HepG2 (cell line): ENCODE data around the gene ZNF185. TPM values are rescaled to one million over a fixed set of nuclear protein-coding genes. Genes with fewer than 3 reads are reported as not detected.

Experiments used
- AGO1 ChIP-seq: fragments of 200-400 bp; formaldehyde crosslinking; IDR thresholded peaks from 2 replicates; pipeline ENCODE4 v1.6.1; 2017; ENCODE audit warnings: mild to moderate bottlenecking, low read depth, low read length, moderate library complexity; ENCODE audit not compliant: poor library complexity, severe bottlenecking
- CCDC6 ChIP-seq: sonication (generic); formaldehyde crosslinking; IDR thresholded peaks from 2 replicates; pipeline ENCODE4 v1.8.1; 2022; ENCODE audit warnings: mild to moderate bottlenecking, missing genetic modification reagents, moderate library complexity
- CHCHD3 ChIP-seq: sonication (generic); formaldehyde crosslinking; IDR thresholded peaks from 2 replicates; pipeline ENCODE4 v1.8.0; 2022; ENCODE audit warnings: mild to moderate bottlenecking, missing genetic modification reagents, moderate library complexity
- HMG20A ChIP-seq: IDR thresholded peaks from 2 replicates; pipeline ENCODE4 v1.6.1; 2016; ENCODE audit warnings: borderline replicate concordance
- KMT2B ChIP-seq: IDR thresholded peaks from 2 replicates; pipeline ENCODE4 v1.6.1; 2016; ENCODE audit warnings: missing genetic modification reagents, missing compliant biosample characterization
- MXI1 ChIP-seq: IDR thresholded peaks from 3 replicates; pipeline ENCODE4 v1.6.1; 2012; ENCODE audit warnings: low read depth, low read length, inconsistent platforms, borderline replicate concordance
- POGZ ChIP-seq: sonication (generic); formaldehyde crosslinking; IDR thresholded peaks from 2 replicates; pipeline ENCODE4 v1.4.0; 2020; ENCODE audit warnings: mild to moderate bottlenecking, missing genetic modification reagents
- RBFOX2 ChIP-seq: fragments of 200-400 bp; formaldehyde crosslinking; IDR thresholded peaks from 2 replicates; pipeline ENCODE4 v1.6.1; 2017; ENCODE audit warnings: low read depth, mild to moderate bottlenecking, low read length
- REPIN1 ChIP-seq: sonication (generic); formaldehyde crosslinking; IDR thresholded peaks from 2 replicates; pipeline ENCODE4 v1.8.0; 2022; ENCODE audit warnings: missing genetic modification reagents, low read depth, mild to moderate bottlenecking, borderline replicate concordance
- SCMH1 ChIP-seq: sonication (generic); formaldehyde crosslinking; IDR thresholded peaks from 2 replicates; pipeline ENCODE4 v1.9.0; 2021; ENCODE audit warnings: missing genetic modification reagents, mild to moderate bottlenecking, borderline replicate concordance
- SIN3B ChIP-seq: fragments of 150-350 bp; IDR thresholded peaks from 2 replicates; pipeline ENCODE4 v1.6.1; 2014; ENCODE audit warnings: low read length
- STAG1 ChIP-seq: sonication (generic); formaldehyde crosslinking; IDR thresholded peaks from 2 replicates; pipeline ENCODE4 v1.4.0; 2020; ENCODE audit warnings: missing genetic modification reagents
- TAF1 ChIP-seq: sonication (generic); formaldehyde crosslinking; IDR thresholded peaks from 2 replicates; pipeline ENCODE4 v1.4.0; 2020; ENCODE audit warnings: missing genetic modification reagents
- ZBTB20 ChIP-seq: sonication (generic); formaldehyde crosslinking; IDR thresholded peaks from 2 replicates; pipeline ENCODE4 v1.8.1; 2023; ENCODE audit warnings: missing genetic modification reagents, low read depth, mild to moderate bottlenecking, borderline replicate concordance
- ZNF136 ChIP-seq: sonication (generic); formaldehyde crosslinking; IDR thresholded peaks from 2 replicates; pipeline ENCODE4 v1.8.1; 2022; ENCODE audit warnings: low read depth, mild to moderate bottlenecking, moderate library complexity, missing genetic modification reagents
- ZNF775 ChIP-seq: sonication (generic); formaldehyde crosslinking; IDR thresholded peaks from 2 replicates; pipeline ENCODE4 v1.4.0; 2020; ENCODE audit warnings: missing genetic modification reagents, mild to moderate bottlenecking, moderate library complexity, borderline replicate concordance
- polyA plus RNA-seq, 8 experiments: library from polyadenylated mRNA; depleted of rRNA in 3 of 8; stranded (reverse) in 7 of 8; unstranded in 1 of 8; fragments of >200 nt; fragmentation: Illumina TruSeq in 4 of 8; extraction: Trizol in 4 of 8; gene quantifications; 2 replicates each; pipeline versions ENCODE4 v1.2.1 to v1.2.3, GENCODE V29; 2011 to 2016; ENCODE audit warnings: low read depth in 4 of 8, missing spikeins in 1 of 8, mixed read lengths in 1 of 8; ENCODE audit not compliant: insufficient read depth in 1 of 8
- total RNA-seq, 5 experiments: library from RNA; depleted of rRNA; stranded (reverse); fragments of >200 nt; fragmentation: Illumina TruSeq; extraction: Trizol; gene quantifications; 2 replicates each; pipeline ENCODE4 v1.2.3, GENCODE V29; 2016; ENCODE audit warnings: low read depth in 1 of 5
- TF ChIP-seq, protein P1 (sequence below): IDR thresholded peaks from 2 replicates; pipeline ENCODE4 v1.6.1; 2016; ENCODE audit warnings: missing compliant biosample characterization, missing genetic modification reagents, borderline replicate concordance
- TF ChIP-seq, protein P2 (sequence below): sonication (generic); formaldehyde crosslinking; conservative IDR thresholded peaks from 2 replicates; pipeline ENCODE4 v1.4.0; 2020; ENCODE audit warnings: mild to moderate bottlenecking, missing genetic modification reagents, moderate library complexity
- TF ChIP-seq, protein P3 (sequence below), 2 experiments: sonication (generic) in 1 of 2; formaldehyde crosslinking in 1 of 2; IDR thresholded peaks; 2 replicates each; pipeline versions ENCODE4 v1.4.0 to v1.6.1; 2018 to 2020; ENCODE audit warnings: missing genetic modification reagents in 2 of 2, borderline replicate concordance in 1 of 2, low read depth in 1 of 2, mild to moderate bottlenecking in 1 of 2, missing biosample characterization in 1 of 2
- TF ChIP-seq, protein P4 (sequence below): sonication (generic); formaldehyde crosslinking; conservative IDR thresholded peaks from 2 replicates; pipeline ENCODE4 v1.8.1; 2023; ENCODE audit warnings: missing genetic modification reagents

Gene ZNF185
- total and polyA plus RNA-seq, 2 of the 13 experiments (the other 11 are each of a cell fraction or from before 2014, with no cell fraction given): 1.6 to 3.4 TPM

DNA sequence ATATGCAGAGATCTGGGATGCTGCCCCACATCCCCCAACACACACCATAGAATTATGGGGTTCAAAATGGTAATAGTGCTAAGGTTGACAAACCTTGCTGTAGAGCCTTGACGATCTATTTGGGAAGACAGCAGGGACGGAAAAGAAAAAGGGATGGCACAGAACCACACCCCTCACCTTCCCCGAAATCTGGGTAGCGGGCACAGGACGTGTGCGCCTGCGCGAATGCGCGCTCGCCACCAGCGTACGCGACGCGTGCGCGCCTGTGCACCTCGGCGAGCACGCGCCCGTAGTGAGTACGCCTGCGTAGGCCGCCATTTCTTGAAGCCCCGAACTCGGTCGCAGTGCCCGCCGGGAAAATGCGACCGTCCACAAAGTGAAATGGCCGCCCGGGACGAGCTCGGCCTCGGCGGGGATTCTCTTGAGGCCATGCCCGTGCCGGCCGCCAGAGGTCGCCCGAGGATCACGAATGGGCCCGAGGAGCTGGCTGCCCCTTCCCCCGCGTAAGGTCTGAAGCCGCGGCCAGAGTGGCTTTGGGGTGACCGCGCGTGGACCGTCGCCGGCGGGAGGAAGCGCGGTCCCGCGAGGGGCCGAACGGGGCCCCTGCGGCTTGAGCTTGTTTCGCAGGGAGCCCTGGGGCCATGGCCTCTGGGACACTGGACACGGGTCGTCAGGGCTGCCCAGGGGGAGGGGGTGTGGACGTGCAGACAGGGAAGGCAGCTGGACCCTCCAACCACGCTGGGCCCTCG, 43.6 kb downstream of the ZNF185 start (continued):
- TF ChIP-seq, protein P1, sequence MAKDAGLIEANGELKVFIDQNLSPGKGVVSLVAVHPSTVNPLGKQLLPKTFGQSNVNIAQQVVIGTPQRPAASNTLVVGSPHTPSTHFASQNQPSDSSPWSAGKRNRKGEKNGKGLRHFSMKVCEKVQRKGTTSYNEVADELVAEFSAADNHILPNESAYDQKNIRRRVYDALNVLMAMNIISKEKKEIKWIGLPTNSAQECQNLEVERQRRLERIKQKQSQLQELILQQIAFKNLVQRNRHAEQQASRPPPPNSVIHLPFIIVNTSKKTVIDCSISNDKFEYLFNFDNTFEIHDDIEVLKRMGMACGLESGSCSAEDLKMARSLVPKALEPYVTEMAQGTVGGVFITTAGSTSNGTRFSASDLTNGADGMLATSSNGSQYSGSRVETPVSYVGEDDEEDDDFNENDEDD (CRISPR knock-in tag): peak; percentile 38; the same call in 1 of the 2 replicates
- TF ChIP-seq HMG20A (CRISPR knock-in tag) (no peak), STAG1 (CRISPR knock-in tag) (peak; percentile 79), REPIN1 (CRISPR knock-in tag) (peak; percentile 57; the same call in 1 of the 2 replicates), ZBTB20 (CRISPR knock-in tag) (no peak), TAF1 (peak; percentile 43; the same call in 1 of the 2 replicates), ZNF136 (CRISPR knock-in tag) (peak; percentile 44; the same call in 1 of the 2 replicates), ZNF775 (no peak), POGZ (CRISPR knock-in tag) (peak; percentile 86), MXI1 (no peak), SCMH1 (CRISPR knock-in tag) (no peak), SIN3B (peak; percentile 65; the same call in 1 of the 2 replicates), AGO1 (no peak), KMT2B (CRISPR knock-in tag) (no peak), RBFOX2 (peak; percentile 66), CCDC6 (CRISPR knock-in tag) (no peak), CHCHD3 (no peak)
- TF ChIP-seq, protein P2, sequence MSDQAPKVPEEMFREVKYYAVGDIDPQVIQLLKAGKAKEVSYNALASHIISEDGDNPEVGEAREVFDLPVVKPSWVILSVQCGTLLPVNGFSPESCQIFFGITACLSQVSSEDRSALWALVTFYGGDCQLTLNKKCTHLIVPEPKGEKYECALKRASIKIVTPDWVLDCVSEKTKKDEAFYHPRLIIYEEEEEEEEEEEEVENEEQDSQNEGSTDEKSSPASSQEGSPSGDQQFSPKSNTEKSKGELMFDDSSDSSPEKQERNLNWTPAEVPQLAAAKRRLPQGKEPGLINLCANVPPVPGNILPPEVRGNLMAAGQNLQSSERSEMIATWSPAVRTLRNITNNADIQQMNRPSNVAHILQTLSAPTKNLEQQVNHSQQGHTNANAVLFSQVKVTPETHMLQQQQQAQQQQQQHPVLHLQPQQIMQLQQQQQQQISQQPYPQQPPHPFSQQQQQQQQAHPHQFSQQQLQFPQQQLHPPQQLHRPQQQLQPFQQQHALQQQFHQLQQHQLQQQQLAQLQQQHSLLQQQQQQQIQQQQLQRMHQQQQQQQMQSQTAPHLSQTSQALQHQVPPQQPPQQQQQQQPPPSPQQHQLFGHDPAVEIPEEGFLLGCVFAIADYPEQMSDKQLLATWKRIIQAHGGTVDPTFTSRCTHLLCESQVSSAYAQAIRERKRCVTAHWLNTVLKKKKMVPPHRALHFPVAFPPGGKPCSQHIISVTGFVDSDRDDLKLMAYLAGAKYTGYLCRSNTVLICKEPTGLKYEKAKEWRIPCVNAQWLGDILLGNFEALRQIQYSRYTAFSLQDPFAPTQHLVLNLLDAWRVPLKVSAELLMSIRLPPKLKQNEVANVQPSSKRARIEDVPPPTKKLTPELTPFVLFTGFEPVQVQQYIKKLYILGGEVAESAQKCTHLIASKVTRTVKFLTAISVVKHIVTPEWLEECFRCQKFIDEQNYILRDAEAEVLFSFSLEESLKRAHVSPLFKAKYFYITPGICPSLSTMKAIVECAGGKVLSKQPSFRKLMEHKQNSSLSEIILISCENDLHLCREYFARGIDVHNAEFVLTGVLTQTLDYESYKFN (CRISPR knock-in tag): 0 out of 2 replicates have a peak, but pooled peaks have one; percentile 18
- TF ChIP-seq, protein P3, sequence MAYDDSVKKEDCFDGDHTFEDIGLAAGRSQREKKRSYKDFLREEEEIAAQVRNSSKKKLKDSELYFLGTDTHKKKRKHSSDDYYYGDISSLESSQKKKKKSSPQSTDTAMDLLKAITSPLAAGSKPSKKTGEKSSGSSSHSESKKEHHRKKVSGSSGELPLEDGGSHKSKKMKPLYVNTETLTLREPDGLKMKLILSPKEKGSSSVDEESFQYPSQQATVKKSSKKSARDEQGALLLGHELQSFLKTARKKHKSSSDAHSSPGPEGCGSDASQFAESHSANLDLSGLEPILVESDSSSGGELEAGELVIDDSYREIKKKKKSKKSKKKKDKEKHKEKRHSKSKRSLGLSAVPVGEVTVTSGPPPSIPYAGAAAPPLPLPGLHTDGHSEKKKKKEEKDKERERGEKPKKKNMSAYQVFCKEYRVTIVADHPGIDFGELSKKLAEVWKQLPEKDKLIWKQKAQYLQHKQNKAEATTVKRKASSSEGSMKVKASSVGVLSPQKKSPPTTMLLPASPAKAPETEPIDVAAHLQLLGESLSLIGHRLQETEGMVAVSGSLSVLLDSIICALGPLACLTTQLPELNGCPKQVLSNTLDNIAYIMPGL (CRISPR knock-in tag; IDR thresholded peaks at IDR 0.05; ENCODE audit: borderline replicate concordance in 1 of 2, low read depth in 1 of 2): peak; percentile 41 to 64; a peak in 3 of 4 replicates
- TF ChIP-seq, protein P4, sequence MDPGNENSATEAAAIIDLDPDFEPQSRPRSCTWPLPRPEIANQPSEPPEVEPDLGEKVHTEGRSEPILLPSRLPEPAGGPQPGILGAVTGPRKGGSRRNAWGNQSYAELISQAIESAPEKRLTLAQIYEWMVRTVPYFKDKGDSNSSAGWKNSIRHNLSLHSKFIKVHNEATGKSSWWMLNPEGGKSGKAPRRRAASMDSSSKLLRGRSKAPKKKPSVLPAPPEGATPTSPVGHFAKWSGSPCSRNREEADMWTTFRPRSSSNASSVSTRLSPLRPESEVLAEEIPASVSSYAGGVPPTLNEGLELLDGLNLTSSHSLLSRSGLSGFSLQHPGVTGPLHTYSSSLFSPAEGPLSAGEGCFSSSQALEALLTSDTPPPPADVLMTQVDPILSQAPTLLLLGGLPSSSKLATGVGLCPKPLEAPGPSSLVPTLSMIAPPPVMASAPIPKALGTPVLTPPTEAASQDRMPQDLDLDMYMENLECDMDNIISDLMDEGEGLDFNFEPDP (CRISPR knock-in tag): no peak
